Ovary (tissue), 1 donor: ENCODE data around the gene MED31.

Experiments
- EP300 ChIP-seq: sonication (generic); formaldehyde crosslinking; IDR thresholded peaks from one replicate; pipeline ENCODE4 v1.6.1; 2017; ENCODE audit warnings: antibody characterized with exemption
- POLR2A ChIP-seq: fragments of 450-650 bp; IDR thresholded peaks from one replicate; pipeline ENCODE4 v1.6.1; 2017; ENCODE audit warnings: antibody characterized with exemption, mild to moderate bottlenecking, moderate library complexity

DNA sequence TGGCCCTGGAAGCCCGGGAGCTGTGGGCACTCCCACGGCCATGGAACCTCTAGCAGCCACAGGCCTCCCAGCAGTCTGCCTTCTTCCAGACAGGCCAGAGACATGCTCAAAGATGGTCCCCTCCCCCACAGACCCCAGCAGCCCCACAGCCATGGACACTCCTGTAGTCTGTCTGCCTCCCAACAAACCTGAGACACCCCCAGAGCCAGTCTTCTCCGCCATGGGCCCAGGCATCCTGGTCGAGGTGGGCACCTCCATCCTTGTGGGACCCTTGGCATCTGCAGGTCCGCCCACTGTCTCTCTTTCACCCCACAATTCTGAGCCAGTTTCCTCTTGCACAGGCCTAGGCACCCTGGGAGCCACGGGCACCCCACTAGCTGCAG lies 14.0 kb downstream of the MED31 start:
- TF ChIP-seq EP300: no peak
- TF ChIP-seq POLR2A: no peak
